Stimulated activated CD8-positive, alpha-beta memory T cell treated with anti-CD3 and anti-CD28 coated beads, Interleukin-15, amount 100 ng/mL, for 48 hours (primary cell): ENCODE measurements around the gene MKX.

Source experiments
- DNase-seq, 2 donors: peaks; one replicate each; pipeline ENCODE4 v3.0.0-alpha.2; 2020; ENCODE audit warnings: low read depth in 2 of 2

The MKX gene

GRCh38 chr10:27745732-27746396 lies at the start of gene MKX:
Gene MKX, minus strand, starts transcription at chr10:27745819. Its CDS starts 2,404 bp downstream, at chr10:27743415.
- DNase-seq: no peak

GRCh38 chr10:27794157-27794556 lies 48.5 kb upstream of the MKX start:
- DNase-seq: no peak

GRCh38 chr10:27792216-27792615 lies 46.6 kb upstream of the MKX start:
- DNase-seq: no peak

- no peak for DNase-seq
These were observed 38.7 kb upstream of the MKX start for GRCh38 chr10:27784272-27784671.

GRCh38 chr10:27783660-27784059 lies 38.0 kb upstream of the MKX start:
- DNase-seq: peak in 1 of 2 donors; percentile 13

- no peak for DNase-seq
These were observed 33.9 kb upstream of the MKX start for GRCh38 chr10:27779462-27780015.

- DNase-seq: no peak
These were observed 29.2 kb upstream of the MKX start for GRCh38 chr10:27774831-27775230.

GRCh38 chr10:27771231-27771630 lies 25.6 kb upstream of the MKX start:
- peak; percentile 36 to 52 for DNase-seq

GRCh38 chr10:27770181-27770580 lies 24.6 kb upstream of the MKX start:
- no peak for DNase-seq

GRCh38 chr10:27760867-27761266 lies 15.2 kb upstream of the MKX start:
- no peak for DNase-seq

- DNase-seq: no peak
These were observed 14.1 kb upstream of the MKX start for GRCh38 chr10:27759483-27760272.

- no peak for DNase-seq
These were observed 7.1 kb upstream of the MKX start for GRCh38 chr10:27752673-27753237.

- DNase-seq: no peak
These were observed 3.0 kb upstream of the MKX start for GRCh38 chr10:27748601-27749000.

- no peak for DNase-seq
These were observed 1.5 kb upstream of the MKX start for GRCh38 chr10:27747096-27747451.

GRCh38 chr10:27746397-27747095 lies 927 bp upstream of the MKX start:
- no peak for DNase-seq

- DNase-seq: no peak
These were observed 552 bp downstream of the MKX start for GRCh38 chr10:27744802-27745731.

- DNase-seq: no peak
These were observed 1.5 kb downstream of the MKX start for GRCh38 chr10:27743877-27744801.

GRCh38 chr10:27743012-27743876 lies 2.4 kb downstream of the MKX start:
- DNase-seq: no peak
